EL (cell line): ENCODE measurements around the gene CATSPERE.
"Not testable (repeated sequence)": the region's sequence is repeated elsewhere in the genome, so short reads cannot be mapped to it uniquely, and the experiment has no call there.

Experiments used
- DNase-seq: peaks from one replicate; pipeline ENCODE4 v3.0.0-alpha.2; 2016

Gene CATSPERE

DNA sequence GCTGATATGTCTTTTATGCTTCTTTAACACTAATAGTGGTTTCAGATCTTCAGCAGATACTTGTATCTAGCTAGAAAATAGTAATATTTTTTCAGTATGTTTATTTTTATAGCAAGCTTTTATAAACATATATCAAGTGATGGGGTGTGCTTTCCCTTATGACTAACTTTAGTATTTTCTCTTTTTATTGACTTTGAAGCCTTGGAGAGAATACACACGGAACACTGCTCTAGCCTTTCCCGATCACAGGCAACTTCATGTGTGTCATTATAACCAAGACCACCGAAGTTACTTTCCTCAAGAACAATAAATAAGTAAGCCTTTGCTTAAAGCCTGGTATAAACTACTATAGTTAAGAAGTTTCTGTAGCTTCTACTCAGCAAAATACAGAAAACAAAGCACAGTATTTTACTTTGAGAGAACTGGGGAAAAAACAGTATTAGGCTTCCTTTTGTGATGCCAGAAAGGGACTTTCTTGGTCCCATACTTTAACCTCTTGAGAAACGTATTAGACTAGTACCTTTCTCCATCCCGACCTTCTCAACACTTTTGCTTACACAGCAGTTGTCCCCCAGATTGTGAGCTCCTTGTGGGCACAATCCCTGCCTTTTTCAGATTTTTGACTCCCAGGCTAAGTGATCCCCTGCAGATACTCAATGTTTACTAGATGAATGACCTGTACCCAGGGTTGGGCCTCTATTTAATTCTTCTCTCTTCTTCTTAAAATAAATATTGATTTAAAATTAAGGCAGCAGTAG lies 12.6 kb upstream of the CATSPERE start:
- no peak for DNase-seq

GRCh38 chr1:244449936-244450508 lies 11.1 kb upstream of the CATSPERE start:
- no peak for DNase-seq

GRCh38 chr1:244450597-244451538 lies 10.2 kb upstream of the CATSPERE start:
- DNase-seq: peak; percentile 63

DNA sequence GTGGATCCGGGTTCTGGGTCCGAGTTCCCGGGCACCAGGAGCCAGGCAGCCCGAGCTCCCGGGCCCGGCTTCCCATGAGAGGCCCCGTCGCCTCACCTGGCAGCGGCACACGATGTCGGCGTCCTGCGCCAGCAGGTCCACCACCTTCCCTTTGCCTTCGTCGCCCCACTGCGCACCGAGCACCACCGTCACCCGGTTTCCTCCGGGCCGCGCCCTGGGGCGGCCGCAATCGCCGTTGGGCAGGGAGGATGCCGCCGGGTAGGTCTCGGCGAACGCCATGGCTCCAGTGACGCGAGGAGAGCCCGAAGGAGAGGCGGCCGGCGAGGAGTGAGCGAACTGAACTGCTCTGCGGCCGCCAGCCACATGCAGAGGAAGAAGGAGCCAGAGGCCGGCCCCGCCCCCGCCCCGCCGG lies 9.5 kb upstream of the CATSPERE start, which contains the start of gene ADSS2:
ADSS2 (minus strand) TSS at position 371 of the 412 bp plus-strand sequence; CDS start at position 279, 92 bp downstream.
- no peak for DNase-seq

DNA sequence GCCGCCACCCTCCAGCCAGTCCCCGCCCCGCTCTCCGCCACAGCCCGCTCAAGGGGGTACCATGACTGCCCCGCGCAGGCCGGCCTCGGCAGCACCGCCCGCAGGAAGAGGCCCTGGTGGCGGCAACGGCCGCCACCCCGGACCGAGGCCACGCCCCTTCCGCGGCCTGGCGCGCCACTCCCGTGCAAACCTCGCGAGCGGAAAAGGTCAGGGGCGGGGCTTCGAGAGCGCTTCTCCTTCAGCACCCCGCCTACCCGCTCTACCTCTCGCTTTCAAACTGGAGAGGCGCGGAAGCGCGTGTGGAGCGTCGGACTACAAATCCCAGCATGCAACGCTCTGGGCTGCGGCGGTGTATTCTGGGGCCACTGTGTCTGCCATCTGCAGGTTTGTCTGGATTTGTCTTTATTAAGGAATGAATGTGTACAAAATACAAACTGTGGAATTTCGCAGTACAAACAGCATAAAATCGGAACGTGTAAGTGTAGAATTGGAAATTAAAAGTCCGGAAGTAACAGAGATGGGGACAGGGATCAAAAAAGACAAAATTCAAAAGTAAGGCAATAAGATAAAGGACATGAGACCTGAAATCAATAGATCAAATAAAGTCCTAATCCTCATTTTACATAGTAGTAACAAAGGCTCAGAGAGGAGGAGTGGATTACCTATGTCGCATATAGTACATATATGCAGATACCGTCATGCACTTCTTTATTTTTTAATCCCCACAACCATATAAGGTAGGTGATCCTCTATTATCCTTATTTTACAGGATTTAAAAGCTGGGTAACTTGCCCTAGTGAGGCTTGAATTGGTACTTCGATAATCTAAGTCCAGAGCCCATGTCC lies 8.9 kb upstream of the CATSPERE start:
- DNase-seq: peak; percentile 99

DNA sequence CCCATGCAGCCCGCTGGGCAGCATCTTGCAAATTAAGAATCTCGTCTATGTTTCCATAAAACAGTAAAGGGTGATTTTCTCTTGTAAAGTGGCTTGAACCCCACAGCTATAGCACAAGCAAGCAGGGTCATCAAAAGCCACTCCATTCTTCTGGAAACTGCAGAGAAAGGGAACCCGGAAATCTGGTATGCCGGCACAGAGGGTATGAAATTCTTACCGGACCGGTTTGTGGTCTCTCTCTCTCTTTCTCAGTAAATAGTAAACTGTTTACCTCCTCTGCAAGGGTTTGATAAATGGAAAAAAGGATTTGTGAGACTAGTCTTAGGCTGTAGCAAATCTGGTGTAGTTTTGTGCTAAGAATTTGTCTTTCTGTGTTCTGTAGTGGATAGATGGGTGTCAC lies 6.7 kb upstream of the CATSPERE start:
- DNase-seq: no peak

DNA sequence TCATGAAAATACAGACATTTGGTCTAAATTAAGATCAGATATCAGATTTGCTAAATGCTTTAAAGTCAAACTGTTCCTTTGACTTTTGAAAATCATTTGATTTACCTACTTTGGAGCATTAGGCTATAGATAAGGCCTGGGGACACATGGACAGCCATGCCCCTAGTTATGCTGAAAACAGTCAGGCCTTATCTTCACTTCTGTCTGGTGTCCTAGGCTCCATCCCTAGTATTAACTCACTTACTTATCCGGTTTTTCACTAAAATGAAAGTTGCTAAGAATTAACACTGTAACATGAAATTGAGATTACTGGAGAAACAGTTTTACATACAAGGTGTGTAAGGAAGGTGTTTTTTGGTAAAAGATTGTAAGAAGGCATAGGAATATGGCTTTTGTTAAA lies 4.5 kb upstream of the CATSPERE start:
- no peak for DNase-seq

DNA sequence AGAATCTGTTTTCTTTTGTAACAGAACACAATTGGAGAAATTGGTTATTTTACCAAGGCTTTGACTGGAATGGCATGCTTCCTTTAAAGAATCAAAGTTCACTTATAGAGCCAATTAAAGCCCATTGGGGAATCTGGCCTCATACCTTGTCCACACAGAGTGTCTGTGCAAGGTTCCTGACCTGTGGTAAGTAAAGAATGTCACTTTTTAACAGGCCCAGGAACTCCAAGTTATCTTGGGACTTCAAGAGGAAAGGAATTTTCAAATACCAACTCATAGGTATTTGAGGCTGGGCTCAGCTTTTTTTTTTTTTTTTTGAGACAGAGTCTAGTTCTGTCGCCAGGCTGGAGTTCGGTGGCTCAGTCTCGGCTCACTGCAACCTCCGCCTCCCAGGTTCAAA lies 2.3 kb upstream of the CATSPERE start:
- DNase-seq: no peak

DNA sequence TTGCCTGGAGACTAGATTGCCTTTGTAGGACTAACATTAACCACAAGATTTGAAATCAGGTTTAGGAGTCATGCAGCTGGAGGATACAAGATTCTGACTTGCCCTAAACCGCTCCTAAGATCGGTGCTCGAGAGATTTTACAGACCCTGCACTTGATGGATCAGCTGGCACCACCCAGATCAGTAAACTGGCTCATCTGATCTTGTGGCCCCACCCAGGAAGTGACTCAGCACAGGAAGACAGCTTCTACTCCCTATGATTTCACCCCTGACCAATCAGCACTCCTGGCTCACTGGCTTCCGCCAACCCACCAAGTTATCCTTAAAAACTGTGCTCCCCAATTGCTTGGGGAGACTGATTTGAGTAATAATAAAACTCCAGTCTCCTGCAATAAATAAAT lies 876 bp upstream of the CATSPERE start:
- DNase-seq: peak; percentile 40

DNA sequence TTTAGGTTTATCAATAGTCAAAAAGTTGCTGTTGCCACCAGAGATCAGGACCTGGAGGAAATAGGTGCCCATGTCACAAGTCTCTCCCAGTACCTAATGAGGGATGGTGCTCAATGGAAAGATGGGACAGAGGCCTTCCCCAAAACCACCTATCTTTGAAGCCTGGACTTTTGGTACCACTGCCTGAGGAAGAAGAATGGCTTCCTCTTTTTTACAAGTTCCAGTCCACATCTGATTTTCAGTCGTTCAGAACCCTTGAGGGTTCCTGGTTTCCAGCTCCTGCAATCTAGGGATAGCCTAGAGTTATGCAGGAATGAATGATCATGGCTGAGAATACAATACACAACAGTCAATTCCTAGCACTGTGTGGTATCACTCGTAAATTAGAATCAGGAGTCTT lies 5.7 kb downstream of the CATSPERE start:
- DNase-seq: no peak

DNA sequence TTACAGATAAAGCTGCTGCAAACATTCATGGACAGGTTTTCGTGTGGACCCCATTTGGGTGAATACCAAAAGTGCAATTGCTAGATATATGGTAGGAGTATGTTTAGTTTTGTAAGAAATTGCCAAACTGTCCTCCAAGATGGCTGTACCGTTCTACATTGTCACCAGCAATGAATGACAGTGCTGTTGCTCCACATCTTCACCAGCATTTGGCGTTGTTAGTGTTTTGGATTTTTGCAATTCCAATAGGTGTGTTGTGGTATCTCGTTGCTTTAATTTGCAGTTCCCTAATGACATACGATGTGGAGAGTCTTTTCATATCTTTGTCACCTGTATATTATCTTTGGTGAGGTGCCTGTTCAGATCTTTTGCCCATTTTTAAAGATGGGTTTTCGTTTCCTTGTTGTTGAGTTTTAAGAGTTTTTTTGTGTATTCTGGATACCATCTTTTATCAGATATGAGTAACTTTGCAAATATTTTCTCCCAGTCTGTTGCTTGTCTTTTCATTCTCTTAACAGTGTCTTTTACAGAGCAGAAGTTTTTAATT lies 12.1 kb downstream of the CATSPERE start:
- no peak for DNase-seq

DNA sequence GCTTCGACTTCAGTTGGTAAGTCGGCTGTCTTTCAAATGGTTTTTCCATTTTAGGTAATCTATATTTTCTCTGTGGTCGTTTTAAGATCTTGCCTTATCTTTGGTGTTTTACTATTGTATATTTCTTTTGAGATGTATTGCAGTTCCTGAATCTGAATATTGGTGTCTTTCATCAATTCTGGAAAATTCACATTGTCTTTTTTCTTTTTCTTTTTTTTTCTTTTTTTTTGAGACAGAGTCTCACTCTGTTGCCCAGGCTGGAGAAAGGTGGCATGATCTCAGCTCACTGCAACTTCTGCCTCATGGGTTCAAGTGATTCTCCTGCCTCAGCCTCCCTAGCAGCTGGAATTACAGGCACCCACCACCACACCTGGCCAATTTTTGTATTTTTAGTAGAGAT lies 23.9 kb downstream of the CATSPERE start:
- not testable (repeated sequence) for DNase-seq

DNA sequence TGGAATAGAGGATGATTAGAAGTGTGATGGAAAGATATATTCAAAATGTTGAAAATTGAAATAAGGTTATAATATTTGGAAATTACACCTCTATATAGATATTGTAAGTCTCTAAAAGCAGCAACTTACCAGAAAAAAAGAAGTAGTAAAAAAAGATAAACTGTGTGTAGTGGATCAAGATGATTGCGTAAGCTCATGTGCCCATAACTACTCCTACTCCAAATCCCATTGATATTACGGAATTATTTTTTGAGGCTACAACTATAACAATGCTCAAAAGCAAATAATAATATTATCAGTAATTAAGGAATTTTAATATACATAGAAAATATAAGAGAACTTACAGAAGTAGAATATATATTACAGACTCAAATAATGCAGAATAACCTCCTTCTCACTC lies 33.6 kb downstream of the CATSPERE start:
- no peak for DNase-seq

GRCh38 chr1:244496186-244496585 lies 35.1 kb downstream of the CATSPERE start:
- no peak for DNase-seq

DNA sequence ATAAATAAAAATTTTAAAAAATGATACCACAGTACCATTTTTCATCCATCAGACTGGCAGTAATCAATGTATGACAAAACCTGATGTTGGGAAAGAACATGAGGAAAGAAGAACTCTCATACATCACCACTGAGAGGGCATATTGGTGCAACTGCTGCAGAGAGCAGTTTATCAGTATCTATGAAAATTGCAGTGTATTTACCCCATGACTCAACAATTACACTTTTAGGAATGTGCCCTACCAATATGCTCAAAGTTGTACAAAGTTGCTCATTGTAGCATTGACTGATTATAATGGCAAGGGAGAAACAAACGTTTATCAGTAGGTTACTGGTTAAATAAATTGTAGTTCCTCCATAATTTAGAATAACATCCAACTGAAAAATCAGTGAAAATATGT lies 36.7 kb downstream of the CATSPERE start:
- no peak for DNase-seq

- DNase-seq: not testable (repeated sequence)
Observed at GRCh38 chr1:244499484-244499883, 38.4 kb downstream of the CATSPERE start.

GRCh38 chr1:244500515-244500914 lies 39.4 kb downstream of the CATSPERE start:
- DNase-seq: not testable (repeated sequence)

- no peak for DNase-seq
Observed at GRCh38 chr1:244502630-244503029, 41.6 kb downstream of the CATSPERE start.

GRCh38 chr1:244513493-244513892 lies 52.4 kb downstream of the CATSPERE start:
- no peak for DNase-seq

GRCh38 chr1:244515680-244516079 lies 54.6 kb downstream of the CATSPERE start:
- no peak for DNase-seq

- no peak for DNase-seq
Observed at GRCh38 chr1:244536316-244536715, 75.2 kb downstream of the CATSPERE start.

- DNase-seq: no peak
Observed at GRCh38 chr1:244545511-244545910, 84.4 kb downstream of the CATSPERE start.
